GM12878 (cell line): ENCODE data around the gene ZDHHC14. TPM values are rescaled to one million over a fixed set of nuclear protein-coding genes. Genes with fewer than 3 reads are reported as not detected.

Source experiments
- HCFC1 ChIP-seq: fragments of 150-350 bp; IDR thresholded peaks from 2 replicates; pipeline ENCODE4 v1.6.1; 2014; ENCODE audit warnings: low read length
- IKZF1 ChIP-seq: fragments of 450-650 bp; conservative IDR thresholded peaks from 2 replicates; pipeline ENCODE4 v1.6.1; 2017; ENCODE audit warnings: antibody characterized with exemption, mild to moderate bottlenecking
- MEF2A ChIP-seq: IDR thresholded peaks from 2 replicates; pipeline ENCODE4 v1.6.1; 2011; ENCODE audit warnings: low read depth, mild to moderate bottlenecking, low read length, moderate library complexity; ENCODE audit not compliant: insufficient read depth
- NFXL1 ChIP-seq: fragments of 450-650 bp; IDR thresholded peaks from 2 replicates; pipeline ENCODE4 v1.6.1; 2017; ENCODE audit warnings: antibody characterized with exemption, mild to moderate bottlenecking, borderline replicate concordance
- POLR2A ChIP-seq: IDR thresholded peaks from 2 replicates; pipeline ENCODE4 v1.6.1; 2011; ENCODE audit warnings: low read depth, mild to moderate bottlenecking, low read length
- SIN3A ChIP-seq: IDR thresholded peaks from 2 replicates; pipeline ENCODE4 v1.6.1; 2012; ENCODE audit warnings: low read depth, low read length, improper control_type of control experiment
- SUZ12 ChIP-seq: fragments of 200-600 bp; sonication (generic); IDR thresholded peaks from one replicate; pipeline ENCODE4 v1.6.1; 2018; ENCODE audit warnings: antibody characterized with exemption, mild to moderate bottlenecking; ENCODE audit not compliant: unreplicated experiment
- polyA plus RNA-seq, 11 experiments: library from polyadenylated mRNA; depleted of rRNA in 4 of 11; unstranded in 6 of 11; stranded (reverse) in 5 of 11; fragments of >200 nt; fragmentation: Nextera tagmentation in 4 of 11; fragmentation: Illumina TruSeq in 1 of 11; extraction: Ambion mirVana in 4 of 11; extraction: Trizol in 1 of 11; gene quantifications; 1 replicate in 1 of 11; 2 replicates in 10 of 11; pipeline versions ENCODE4 v1.2.1 to v1.2.3, GENCODE V29; 2011 to 2016; ENCODE audit warnings: inconsistent platforms in 2 of 11, missing spikeins in 2 of 11, low read depth in 1 of 11
- total RNA-seq, 4 experiments: library from RNA; depleted of rRNA in 3 of 4; stranded (reverse); fragments of >200 nt in 3 of 4; fragmentation: Illumina TruSeq in 1 of 4; extraction: Trizol in 1 of 4; gene quantifications; 2 replicates each; pipeline versions ENCODE4 v1.2.1 to v1.2.3, GENCODE V29; 2013 to 2021
- TF ChIP-seq, protein P1 (sequence below): fragments of 450-650 bp; IDR thresholded peaks from 2 replicates; pipeline ENCODE4 v1.6.1; 2017; ENCODE audit warnings: mild to moderate bottlenecking, moderate library complexity

The ZDHHC14 gene
- total and polyA plus RNA-seq, 10 of the 15 experiments (the other 5 are each of a cell fraction or from before 2014, with no cell fraction given): 0.15 to 16.0 (median 0.76) TPM; not detected in 1

DNA sequence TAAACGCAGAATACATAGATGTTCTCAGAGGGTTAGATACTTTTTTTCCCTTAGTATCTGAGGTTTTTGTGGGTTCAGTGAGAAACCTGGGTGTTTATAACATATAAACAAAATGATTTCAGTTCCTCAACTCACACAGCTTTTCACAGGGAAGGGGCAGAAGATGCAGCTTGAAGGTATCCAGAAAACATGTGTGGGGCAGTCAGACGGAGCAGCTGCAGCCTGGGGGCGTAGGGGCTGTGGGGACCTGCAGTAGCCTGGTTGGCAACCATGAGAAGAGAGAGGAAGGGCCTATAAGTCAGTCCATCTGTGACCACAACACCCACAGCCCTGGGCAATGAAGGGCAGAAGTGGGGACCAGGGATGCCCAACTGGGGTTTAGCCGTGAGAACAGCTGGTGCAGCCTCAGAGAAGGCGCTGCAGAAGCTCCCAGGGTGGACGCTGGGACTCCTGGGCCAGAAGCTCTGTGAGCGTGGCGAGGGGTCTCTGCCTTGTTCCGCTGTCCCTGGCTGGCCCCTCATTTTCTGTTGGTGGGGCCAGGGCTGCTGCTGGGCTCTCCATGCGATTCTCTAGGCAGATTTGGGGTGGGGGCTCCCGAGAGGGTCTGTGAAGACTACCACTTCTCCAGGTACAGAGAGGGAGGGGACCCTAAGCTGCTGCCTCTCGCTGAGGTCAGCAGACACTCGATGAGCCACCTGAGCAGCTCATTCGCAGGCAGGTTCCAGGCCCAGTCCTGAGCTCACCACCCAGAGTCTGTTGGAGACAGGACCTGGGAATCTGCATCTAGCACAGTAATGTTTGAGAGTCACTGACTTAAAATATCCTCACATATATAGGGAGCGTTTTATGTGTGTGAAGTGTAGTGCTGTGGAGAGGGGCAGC, 181.2 kb downstream of the ZDHHC14 start (continued):
- TF ChIP-seq SUZ12: no peak
- TF ChIP-seq NFXL1: no peak
- TF ChIP-seq POLR2A: no peak
- peak; percentile 83 for TF ChIP-seq IKZF1
- TF ChIP-seq MEF2A: 0 out of 2 replicates have a peak, but pooled peaks have one; percentile 22
- TF ChIP-seq HCFC1: no peak
- TF ChIP-seq, protein P1, sequence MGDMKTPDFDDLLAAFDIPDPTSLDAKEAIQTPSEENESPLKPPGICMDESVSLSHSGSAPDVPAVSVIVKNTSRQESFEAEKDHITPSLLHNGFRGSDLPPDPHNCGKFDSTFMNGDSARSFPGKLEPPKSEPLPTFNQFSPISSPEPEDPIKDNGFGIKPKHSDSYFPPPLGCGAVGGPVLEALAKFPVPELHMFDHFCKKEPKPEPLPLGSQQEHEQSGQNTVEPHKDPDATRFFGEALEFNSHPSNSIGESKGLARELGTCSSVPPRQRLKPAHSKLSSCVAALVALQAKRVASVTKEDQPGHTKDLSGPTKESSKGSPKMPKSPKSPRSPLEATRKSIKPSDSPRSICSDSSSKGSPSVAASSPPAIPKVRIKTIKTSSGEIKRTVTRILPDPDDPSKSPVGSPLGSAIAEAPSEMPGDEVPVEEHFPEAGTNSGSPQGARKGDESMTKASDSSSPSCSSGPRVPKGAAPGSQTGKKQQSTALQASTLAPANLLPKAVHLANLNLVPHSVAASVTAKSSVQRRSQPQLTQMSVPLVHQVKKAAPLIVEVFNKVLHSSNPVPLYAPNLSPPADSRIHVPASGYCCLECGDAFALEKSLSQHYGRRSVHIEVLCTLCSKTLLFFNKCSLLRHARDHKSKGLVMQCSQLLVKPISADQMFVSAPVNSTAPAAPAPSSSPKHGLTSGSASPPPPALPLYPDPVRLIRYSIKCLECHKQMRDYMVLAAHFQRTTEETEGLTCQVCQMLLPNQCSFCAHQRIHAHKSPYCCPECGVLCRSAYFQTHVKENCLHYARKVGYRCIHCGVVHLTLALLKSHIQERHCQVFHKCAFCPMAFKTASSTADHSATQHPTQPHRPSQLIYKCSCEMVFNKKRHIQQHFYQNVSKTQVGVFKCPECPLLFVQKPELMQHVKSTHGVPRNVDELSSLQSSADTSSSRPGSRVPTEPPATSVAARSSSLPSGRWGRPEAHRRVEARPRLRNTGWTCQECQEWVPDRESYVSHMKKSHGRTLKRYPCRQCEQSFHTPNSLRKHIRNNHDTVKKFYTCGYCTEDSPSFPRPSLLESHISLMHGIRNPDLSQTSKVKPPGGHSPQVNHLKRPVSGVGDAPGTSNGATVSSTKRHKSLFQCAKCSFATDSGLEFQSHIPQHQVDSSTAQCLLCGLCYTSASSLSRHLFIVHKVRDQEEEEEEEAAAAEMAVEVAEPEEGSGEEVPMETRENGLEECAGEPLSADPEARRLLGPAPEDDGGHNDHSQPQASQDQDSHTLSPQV: no peak; the same call in 1 of the 2 replicates
- TF ChIP-seq SIN3A: no peak
